ENCODE measurements around the gene RTL10.

DNA sequence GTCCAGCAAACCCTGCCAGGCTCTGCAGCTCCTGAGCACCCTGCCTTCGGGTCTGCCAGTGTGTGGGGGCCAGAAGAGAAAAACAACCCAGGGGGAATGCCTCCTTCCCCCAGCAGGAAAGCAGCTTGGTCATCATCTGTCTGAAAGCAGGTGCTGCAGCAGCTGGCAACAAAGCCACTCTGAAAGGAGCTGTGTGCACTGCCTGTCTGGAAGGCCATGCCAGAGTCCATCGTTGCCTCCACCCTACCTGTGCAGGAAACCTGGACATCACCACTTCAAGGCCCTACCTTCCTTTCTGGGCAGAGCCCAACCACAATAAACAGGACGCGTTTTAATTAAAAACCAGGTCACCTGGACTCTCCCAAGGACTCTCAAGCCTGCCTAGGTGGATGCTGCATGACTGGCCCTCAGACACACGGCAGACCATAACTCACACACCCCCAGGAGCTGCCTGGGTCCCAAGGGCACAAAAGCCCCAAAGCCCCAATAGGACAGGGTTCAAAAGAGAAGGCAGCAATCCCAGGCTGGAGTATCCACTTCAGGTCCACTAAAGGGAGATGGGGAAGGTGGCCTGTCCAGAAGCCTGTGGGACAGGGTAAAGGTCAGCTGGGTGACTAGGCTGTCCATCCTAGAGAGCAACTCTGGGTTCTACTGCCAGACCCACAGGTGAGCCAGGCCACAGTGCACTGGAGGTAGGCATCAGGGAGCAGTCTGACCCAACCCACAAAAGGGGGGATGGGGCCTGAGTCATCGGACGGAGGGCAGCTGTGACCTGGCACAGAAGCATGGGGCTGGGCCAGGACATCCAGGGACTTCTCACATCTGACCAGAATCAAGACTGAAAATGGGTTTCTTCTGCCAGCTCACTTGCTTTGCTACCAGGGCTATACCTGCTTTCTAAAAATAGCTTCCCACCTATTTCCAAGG is 6.1 kb downstream of the RTL10 start:
- TF ChIP-seq POLR2AphosphoS5 (IDR thresholded peaks at IDR 0.05) (no peak), POLR2A (IDR thresholded peaks at IDR 0.05) (no peak)
- TF ChIP-seq, protein P1, sequence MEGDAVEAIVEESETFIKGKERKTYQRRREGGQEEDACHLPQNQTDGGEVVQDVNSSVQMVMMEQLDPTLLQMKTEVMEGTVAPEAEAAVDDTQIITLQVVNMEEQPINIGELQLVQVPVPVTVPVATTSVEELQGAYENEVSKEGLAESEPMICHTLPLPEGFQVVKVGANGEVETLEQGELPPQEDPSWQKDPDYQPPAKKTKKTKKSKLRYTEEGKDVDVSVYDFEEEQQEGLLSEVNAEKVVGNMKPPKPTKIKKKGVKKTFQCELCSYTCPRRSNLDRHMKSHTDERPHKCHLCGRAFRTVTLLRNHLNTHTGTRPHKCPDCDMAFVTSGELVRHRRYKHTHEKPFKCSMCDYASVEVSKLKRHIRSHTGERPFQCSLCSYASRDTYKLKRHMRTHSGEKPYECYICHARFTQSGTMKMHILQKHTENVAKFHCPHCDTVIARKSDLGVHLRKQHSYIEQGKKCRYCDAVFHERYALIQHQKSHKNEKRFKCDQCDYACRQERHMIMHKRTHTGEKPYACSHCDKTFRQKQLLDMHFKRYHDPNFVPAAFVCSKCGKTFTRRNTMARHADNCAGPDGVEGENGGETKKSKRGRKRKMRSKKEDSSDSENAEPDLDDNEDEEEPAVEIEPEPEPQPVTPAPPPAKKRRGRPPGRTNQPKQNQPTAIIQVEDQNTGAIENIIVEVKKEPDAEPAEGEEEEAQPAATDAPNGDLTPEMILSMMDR (IDR thresholded peaks at IDR 0.05), result no peak
